ENCODE measurements around the gene RNF145.
A peak's percentile ranks its signal among the peaks of the same experiment; 100 is the strongest.
"Not testable (repeated sequence)": the region's sequence is repeated elsewhere in the genome, so short reads cannot be mapped to it uniquely, and the experiment has no call there.

RNF145 gene

GRCh38 chr5:159209438-159210209, at the start of gene RNF145:
Gene RNF145 (minus strand): TSS chr5:159209553. CDS start chr5:159203617, 5,936 bp downstream.
- TF ChIP-seq POLR2A (IDR thresholded peaks at IDR 0.05; ENCODE audit: low read length) (peak; percentile 87), GATA1 (IDR thresholded peaks at IDR 0.05; ENCODE audit: low read depth, low read length) (no peak)

GRCh38 chr5:159258361-159258760, 49.0 kb upstream of the RNF145 start:
- TF ChIP-seq POLR2A (IDR thresholded peaks at IDR 0.05; ENCODE audit: low read length) (no peak), GATA1 (IDR thresholded peaks at IDR 0.05; ENCODE audit: low read depth, low read length) (no peak)
- no peak for DNase-seq

More at GRCh38 chr5:159209438-159210209, at the start of gene RNF145:
- peak; percentile 90 to 95 for DNase-seq

GRCh38 chr5:159257629-159258283, 48.4 kb upstream of the RNF145 start:
- no peak for DNase-seq
- no peak for TF ChIP-seq GATA1 (IDR thresholded peaks at IDR 0.05; ENCODE audit: low read depth, low read length)
- no peak for TF ChIP-seq POLR2A (IDR thresholded peaks at IDR 0.05; ENCODE audit: low read length)

- DNase-seq = no peak
- TF ChIP-seq POLR2A (IDR thresholded peaks at IDR 0.05; ENCODE audit: low read length) (no peak), GATA1 (IDR thresholded peaks at IDR 0.05; ENCODE audit: low read depth, low read length) (no peak)
These were observed 47.7 kb upstream of the RNF145 start for GRCh38 chr5:159257007-159257406.

GRCh38 chr5:159252195-159252594, 42.8 kb upstream of the RNF145 start:
- DNase-seq = no peak
- TF ChIP-seq GATA1 (IDR thresholded peaks at IDR 0.05; ENCODE audit: low read depth, low read length) = no peak

- TF ChIP-seq GATA1 (IDR thresholded peaks at IDR 0.05; ENCODE audit: low read depth, low read length) (no peak), POLR2A (IDR thresholded peaks at IDR 0.05; ENCODE audit: low read length) (no peak)
- peak; percentile 49 to 64 for DNase-seq
These were observed 39.8 kb upstream of the RNF145 start for GRCh38 chr5:159249158-159249557.

- no peak for TF ChIP-seq GATA1 (IDR thresholded peaks at IDR 0.05; ENCODE audit: low read depth, low read length)
- no peak for TF ChIP-seq POLR2A (IDR thresholded peaks at IDR 0.05; ENCODE audit: low read length)
These were observed 35.5 kb upstream of the RNF145 start for GRCh38 chr5:159244890-159245289.

GRCh38 chr5:159244163-159244562, 34.8 kb upstream of the RNF145 start:
- DNase-seq = no peak

More at GRCh38 chr5:159244890-159245289, 35.5 kb upstream of the RNF145 start:
- no peak for DNase-seq

GRCh38 chr5:159243385-159243784, 34.0 kb upstream of the RNF145 start:
- no peak for TF ChIP-seq POLR2A (IDR thresholded peaks at IDR 0.05; ENCODE audit: low read length)
- TF ChIP-seq GATA1 (IDR thresholded peaks at IDR 0.05; ENCODE audit: low read depth, low read length) = no peak

More at GRCh38 chr5:159244163-159244562, 34.8 kb upstream of the RNF145 start:
- TF ChIP-seq POLR2A (IDR thresholded peaks at IDR 0.05; ENCODE audit: low read length) = no peak
- no peak for TF ChIP-seq GATA1 (IDR thresholded peaks at IDR 0.05; ENCODE audit: low read depth, low read length)

GRCh38 chr5:159242656-159243055, 33.3 kb upstream of the RNF145 start:
- DNase-seq = no peak
- no peak for TF ChIP-seq GATA1 (IDR thresholded peaks at IDR 0.05; ENCODE audit: low read depth, low read length)
- no peak for TF ChIP-seq POLR2A (IDR thresholded peaks at IDR 0.05; ENCODE audit: low read length)

More at GRCh38 chr5:159243385-159243784, 34.0 kb upstream of the RNF145 start:
- DNase-seq = no peak

GRCh38 chr5:159241946-159242552, 32.7 kb upstream of the RNF145 start:
- no peak for DNase-seq
- TF ChIP-seq GATA1 (IDR thresholded peaks at IDR 0.05; ENCODE audit: low read depth, low read length) = no peak
- TF ChIP-seq POLR2A (IDR thresholded peaks at IDR 0.05; ENCODE audit: low read length) = no peak

GRCh38 chr5:159240301-159240870, 31.0 kb upstream of the RNF145 start:
- TF ChIP-seq POLR2A (IDR thresholded peaks at IDR 0.05; ENCODE audit: low read length) (peak; percentile 33), GATA1 (IDR thresholded peaks at IDR 0.05; ENCODE audit: low read depth, low read length) (no peak)
- peak in 1 of 2 experiments; percentile 36 for DNase-seq

GRCh38 chr5:159235871-159236520, 26.6 kb upstream of the RNF145 start:
- not testable (repeated sequence) for DNase-seq

- DNase-seq = no peak
- TF ChIP-seq POLR2A (IDR thresholded peaks at IDR 0.05; ENCODE audit: low read length) (no peak), GATA1 (IDR thresholded peaks at IDR 0.05; ENCODE audit: low read depth, low read length) (no peak)
These were observed 21.8 kb upstream of the RNF145 start for GRCh38 chr5:159231167-159231566.
